PC-3 (cell line): ENCODE measurements around the gene LRRC8B.

Source experiments
- EZH2 ChIP-seq: fragments of 300-600 bp; sonication (generic); IDR thresholded peaks from one replicate; pipeline ENCODE4 v1.6.1; 2017; ENCODE audit warnings: antibody characterized with exemption, mild to moderate bottlenecking, low read length; ENCODE audit not compliant: unreplicated experiment
- TF ChIP-seq, protein P1 (sequence below): fragments of 300-600 bp; sonication (generic); conservative IDR thresholded peaks from 2 replicates; pipeline ENCODE4 v1.5.1; 2017; ENCODE audit warnings: antibody characterized with exemption, low read depth, mild to moderate bottlenecking, low read length

DNA sequence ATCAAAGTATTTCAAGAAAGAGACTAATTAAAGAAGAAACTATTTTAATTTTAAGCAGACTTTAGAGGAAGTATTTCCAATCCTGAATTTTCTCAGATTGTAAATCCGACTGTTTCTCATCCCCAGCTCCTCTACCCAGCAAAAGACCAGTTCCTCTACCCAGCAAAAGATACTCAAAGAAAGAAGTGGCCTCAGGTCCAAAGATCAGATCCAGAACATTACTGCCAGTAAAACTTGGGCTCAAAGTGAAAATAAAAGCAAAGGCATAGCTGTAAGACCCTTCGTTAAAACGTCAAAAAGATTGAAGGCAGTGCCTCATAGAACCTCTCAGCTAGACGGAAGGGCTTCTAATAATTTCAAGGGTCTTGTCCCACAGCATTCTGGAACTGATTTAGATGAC, 50.0 kb downstream of the LRRC8B start:
- TF ChIP-seq, protein P1, sequence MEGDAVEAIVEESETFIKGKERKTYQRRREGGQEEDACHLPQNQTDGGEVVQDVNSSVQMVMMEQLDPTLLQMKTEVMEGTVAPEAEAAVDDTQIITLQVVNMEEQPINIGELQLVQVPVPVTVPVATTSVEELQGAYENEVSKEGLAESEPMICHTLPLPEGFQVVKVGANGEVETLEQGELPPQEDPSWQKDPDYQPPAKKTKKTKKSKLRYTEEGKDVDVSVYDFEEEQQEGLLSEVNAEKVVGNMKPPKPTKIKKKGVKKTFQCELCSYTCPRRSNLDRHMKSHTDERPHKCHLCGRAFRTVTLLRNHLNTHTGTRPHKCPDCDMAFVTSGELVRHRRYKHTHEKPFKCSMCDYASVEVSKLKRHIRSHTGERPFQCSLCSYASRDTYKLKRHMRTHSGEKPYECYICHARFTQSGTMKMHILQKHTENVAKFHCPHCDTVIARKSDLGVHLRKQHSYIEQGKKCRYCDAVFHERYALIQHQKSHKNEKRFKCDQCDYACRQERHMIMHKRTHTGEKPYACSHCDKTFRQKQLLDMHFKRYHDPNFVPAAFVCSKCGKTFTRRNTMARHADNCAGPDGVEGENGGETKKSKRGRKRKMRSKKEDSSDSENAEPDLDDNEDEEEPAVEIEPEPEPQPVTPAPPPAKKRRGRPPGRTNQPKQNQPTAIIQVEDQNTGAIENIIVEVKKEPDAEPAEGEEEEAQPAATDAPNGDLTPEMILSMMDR = no peak
- no peak for TF ChIP-seq EZH2
